Spleen (tissue), 7 donors: ENCODE results near the gene METTL8.

Experiments
- POLR2A ChIP-seq, 3 donors: fragments of 450-650 bp; IDR thresholded peaks; one replicate each; pipeline ENCODE4 v1.5.1; 2017; ENCODE audit warnings: antibody characterized with exemption in 3 of 3, mild to moderate bottlenecking in 1 of 3
- POLR2AphosphoS5 ChIP-seq, 3 donors: sonication (generic); formaldehyde crosslinking; IDR thresholded peaks; one replicate each; pipeline ENCODE4 v1.5.1; 2017; ENCODE audit warnings: antibody characterized with exemption in 3 of 3
- TF ChIP-seq, protein P1 (sequence below), 11 experiments: fragments of 200-600 bp in 7 of 11; fragments of 450-650 bp in 4 of 11; sonication (generic) in 4 of 11; IDR thresholded peaks in 8 of 11; conservative IDR thresholded peaks in 3 of 11; 1 replicate in 7 of 11; 2 replicates in 4 of 11; pipeline versions ENCODE4 v1.4.0 to v1.8.0; 2016 to 2021; ENCODE audit warnings: antibody characterized with exemption in 11 of 11, inconsistent platforms in 4 of 11, mild to moderate bottlenecking in 1 of 11
- donor health status: DM: no; HTN: no; CAD: no; lungs with moderate emphysema.
- donor health status: DM: no; HTN: no; CAD: no.
- donor health status: DM: no; HTN: no; CAD: no.

DNA sequence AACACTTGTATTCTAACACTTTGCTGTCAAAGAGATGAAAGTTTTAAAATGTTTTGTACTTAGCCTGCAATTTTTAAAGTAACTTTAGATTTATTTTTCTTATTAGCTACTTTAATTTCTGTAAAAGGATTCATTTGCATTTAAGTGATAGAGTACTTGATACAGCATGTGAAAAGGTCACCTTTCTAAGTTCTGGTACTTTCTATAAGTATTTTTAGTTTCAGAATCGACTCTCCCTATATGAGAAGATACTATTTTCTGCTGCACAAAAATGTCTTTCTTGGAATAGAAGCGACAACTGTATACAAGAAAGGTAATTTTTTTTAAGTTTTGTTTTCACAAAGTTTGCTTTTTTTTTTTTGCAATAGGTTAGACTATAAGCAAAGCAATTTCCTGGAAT lies 72.9 kb downstream of the METTL8 start:
- TF ChIP-seq, protein P1, sequence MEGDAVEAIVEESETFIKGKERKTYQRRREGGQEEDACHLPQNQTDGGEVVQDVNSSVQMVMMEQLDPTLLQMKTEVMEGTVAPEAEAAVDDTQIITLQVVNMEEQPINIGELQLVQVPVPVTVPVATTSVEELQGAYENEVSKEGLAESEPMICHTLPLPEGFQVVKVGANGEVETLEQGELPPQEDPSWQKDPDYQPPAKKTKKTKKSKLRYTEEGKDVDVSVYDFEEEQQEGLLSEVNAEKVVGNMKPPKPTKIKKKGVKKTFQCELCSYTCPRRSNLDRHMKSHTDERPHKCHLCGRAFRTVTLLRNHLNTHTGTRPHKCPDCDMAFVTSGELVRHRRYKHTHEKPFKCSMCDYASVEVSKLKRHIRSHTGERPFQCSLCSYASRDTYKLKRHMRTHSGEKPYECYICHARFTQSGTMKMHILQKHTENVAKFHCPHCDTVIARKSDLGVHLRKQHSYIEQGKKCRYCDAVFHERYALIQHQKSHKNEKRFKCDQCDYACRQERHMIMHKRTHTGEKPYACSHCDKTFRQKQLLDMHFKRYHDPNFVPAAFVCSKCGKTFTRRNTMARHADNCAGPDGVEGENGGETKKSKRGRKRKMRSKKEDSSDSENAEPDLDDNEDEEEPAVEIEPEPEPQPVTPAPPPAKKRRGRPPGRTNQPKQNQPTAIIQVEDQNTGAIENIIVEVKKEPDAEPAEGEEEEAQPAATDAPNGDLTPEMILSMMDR (IDR thresholded peaks at IDR 0.05 in 8 of 11, conservative IDR thresholded peaks at IDR 0.05 in 3 of 11), result no peak
- TF ChIP-seq POLR2A (IDR thresholded peaks at IDR 0.05) (no peak), POLR2AphosphoS5 (IDR thresholded peaks at IDR 0.05) (no peak)
